ENCODE results near the gene PTPRD.

The PTPRD gene

DNA sequence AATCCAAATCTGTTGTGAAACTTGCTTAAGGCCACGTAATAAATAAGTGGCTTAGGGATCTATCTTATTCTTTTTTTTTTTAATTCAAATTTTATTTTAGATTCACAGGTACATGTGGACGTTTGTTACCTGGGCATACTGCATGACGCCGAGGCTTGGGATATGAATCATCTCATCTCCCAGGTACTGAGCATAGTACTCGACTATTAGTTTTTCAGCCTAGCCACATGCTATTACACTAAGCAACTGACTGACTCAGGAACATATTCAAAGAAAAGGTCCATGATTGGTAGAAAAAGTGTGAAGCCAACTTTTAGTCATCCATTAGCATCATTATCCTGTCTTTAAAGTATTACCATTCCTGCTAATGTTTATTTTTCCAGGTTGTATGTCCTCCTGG lies 1709.7 kb downstream of the PTPRD start:
- no peak for DNase-seq (ENCODE audit: low read depth)

DNA sequence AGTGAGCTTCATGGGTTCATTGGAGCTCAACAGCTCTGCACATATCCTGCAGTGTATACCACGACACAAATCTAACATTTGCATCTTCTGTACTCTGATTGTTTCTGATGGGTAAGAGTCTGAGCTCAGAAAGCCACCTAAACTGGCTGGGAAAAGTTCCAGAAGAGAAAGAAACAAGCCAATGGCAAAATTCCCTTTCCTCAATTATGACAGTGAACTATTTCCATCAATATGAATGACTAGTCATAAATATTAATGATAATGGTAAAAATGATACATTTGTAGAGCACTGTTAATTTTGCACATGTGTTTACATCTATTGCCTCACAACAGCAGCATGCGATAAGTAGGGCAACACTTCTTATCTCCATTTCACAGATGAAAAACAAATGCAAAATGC lies 1711.7 kb downstream of the PTPRD start:
- DNase-seq (ENCODE audit: low read depth), result no peak

DNA sequence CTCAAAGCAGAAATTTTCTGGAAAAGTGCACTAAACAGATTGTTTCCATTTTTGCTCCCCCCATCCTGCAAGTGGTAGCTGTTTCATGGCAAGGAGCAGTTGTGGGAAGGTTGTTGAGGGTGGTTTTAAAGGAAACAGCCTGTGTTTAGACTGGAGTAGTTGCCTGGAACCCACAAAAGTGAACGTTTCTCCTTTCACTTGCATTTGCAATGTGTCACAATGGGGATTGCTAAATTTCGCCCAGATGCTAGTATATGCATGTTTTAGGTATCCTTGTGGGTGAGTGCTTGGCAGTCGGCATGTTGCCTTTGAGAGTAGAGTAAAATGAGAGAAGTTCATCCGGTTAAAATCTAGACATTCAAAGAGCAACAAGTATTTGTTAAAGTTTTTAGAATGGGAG lies 1713.3 kb downstream of the PTPRD start:
- DNase-seq (ENCODE audit: low read depth), result no peak

DNA sequence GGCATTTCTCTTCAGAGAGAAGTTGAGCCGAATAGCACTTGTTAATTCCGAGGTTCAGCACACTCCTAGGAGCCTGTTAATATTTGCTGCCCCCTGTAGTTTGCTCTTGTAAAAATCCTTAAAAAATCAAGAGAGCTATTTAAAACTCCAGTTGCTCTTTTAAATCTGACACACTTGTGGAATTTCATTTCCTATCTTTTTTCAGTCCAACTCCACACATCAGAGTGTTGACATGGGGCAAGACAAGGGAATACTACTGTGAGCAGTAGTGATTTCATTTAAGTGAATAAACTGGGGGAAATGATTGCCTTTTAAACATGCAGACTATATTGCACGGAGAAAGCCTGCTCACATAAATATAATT lies 1717.0 kb downstream of the PTPRD start:
- no peak for DNase-seq (ENCODE audit: low read depth)

DNA sequence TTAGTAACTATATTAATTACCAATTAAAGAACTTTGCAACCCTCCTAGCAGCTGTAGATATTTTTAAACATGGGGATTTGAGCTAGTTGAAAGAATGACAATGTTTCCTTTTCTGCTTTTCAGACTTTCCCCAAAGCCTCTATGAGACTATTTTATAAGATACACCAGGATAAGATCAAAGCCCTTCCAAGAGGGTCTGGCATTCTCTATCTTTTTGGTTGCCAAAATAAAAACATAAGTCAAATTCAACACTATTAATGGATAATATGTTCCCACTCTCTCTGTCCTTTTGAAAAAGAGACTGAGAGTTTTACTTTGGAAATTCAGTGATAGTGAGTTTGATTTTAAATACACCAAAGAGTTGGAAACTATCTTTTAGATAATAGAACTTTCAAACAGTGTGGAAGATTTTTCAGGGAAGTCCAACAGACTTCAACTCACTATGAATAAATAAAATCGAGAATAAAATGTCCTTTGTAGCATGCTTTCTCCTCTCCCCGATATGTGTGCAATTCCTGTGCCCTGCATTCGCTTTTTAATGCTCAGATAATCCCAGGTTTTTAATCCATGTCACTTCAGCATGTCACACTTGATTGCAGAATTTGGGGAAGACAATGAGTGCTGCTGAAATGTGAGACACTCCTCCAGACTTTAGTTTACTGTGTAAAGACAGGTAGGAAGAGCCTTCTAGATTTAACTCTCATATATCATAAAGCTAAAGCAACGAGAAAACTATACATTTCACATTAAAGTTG lies 1717.5 kb downstream of the PTPRD start:
- DNase-seq (ENCODE audit: low read depth), result no peak

DNA sequence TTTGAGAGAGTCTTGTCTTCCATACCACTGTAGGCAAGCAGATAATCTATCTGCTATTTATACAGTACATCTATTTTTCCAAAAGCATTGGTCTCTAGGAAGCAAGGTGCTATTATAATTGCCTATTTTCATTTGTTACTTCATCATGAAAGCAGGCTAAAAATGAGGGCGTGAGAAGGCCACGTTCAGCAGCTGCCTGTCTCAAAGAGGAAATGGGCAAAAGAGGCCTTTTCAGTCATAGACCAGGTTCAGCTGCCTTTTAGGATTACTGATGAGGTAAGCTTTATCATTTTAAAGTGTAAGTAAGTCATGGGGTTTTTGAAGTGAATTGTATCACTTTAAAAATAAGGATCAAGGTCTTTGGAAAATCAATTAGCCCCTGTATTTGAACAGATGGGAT lies 1722.1 kb downstream of the PTPRD start:
- DNase-seq (ENCODE audit: low read depth), result no peak

DNA sequence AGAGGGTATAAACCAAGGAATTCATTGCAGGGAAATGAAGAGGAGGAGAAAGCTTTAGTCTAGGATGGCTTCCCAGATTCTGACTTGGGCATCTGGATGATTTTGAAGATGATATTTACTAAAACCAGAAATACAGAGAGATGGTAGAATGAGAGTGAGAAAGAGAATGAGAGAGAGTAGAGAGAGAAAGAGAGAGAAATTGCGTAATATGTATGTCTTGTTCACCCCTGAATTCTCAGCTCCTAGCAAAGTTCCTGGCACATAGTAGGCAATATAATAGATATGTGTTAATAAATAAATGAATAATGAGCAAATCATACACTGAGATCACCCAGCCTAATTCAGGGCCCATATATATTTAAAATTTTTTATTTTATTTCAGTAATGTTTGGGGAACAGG lies 1723.7 kb downstream of the PTPRD start:
- DNase-seq (ENCODE audit: low read depth), result no peak

DNA sequence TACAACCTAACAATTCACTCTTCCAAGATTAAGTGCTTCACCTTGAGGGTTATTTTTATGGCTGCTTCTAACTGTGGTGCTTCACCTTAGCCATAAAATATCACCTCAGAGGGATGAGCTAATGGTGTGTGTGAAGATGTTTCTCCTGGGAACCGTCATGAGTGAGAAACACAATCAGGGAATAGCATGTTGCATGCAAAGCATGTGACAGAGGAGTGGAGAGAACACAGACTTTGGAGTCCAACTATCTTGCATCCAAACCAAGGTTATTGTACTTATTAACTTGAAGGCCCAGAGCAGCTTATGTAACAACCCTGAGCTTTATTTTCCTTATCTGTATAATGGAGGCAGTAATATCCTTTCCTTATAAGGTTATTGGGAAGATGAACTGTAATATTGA lies 1724.2 kb downstream of the PTPRD start:
- DNase-seq (ENCODE audit: low read depth), result no peak

DNA sequence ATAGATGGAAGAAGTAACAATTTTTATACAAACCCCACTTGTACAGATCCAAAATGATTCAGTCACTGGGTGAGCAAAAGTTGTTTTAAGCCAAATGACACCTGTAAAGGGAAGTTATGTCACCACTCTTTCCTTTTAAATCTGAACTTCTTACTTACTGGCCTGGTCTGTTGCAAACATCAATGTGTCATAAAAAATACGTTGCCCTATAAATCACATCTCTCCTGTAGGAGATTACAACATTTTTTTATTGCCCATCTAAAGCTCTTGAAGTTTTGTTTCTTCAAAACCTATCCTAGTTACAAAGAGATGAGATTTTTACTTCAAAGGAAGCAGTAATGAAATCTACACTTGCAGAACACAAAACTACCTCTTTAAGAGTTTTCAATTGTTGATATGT lies 1725.4 kb downstream of the PTPRD start:
- no peak for DNase-seq (ENCODE audit: low read depth)

DNA sequence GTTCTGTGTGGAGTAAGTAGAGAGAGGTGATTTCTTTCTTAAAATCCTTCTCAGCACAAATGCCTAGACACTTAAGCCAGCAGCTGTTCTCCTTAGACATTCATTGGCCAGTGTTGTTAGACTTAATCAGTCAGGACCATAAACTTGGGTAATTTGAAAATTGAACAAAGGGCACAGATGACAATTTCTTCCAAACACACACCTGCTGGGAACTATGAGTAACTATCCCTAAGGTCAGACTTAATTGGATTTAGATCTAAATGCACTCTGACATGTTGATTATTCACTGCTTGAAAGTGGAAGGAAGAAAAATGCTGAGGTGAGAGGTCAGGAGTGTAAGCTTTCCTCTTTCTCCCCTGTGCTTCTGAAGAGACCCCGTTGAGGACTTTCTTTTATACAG lies 1729.5 kb downstream of the PTPRD start:
- DNase-seq (ENCODE audit: low read depth), result no peak

DNA sequence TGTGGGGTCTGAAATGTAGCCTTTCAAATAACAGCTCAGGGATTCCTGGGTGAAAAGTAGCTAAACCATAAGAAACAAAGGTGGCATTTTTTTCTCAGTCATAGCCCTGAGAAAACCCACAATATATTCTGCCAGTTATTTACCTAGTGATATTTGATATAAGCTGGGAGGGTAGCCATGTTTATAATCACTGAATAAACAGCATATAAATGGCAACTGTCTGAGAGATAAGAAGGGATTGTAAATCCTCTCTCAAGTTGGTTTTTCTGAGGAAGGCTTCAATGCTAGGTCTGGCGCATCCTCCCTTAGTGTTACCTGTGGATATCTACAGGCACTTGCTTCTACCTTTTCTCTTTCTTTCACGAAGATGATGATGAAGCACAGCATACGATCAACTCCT lies 1732.7 kb downstream of the PTPRD start:
- no peak for DNase-seq (ENCODE audit: low read depth)

DNA sequence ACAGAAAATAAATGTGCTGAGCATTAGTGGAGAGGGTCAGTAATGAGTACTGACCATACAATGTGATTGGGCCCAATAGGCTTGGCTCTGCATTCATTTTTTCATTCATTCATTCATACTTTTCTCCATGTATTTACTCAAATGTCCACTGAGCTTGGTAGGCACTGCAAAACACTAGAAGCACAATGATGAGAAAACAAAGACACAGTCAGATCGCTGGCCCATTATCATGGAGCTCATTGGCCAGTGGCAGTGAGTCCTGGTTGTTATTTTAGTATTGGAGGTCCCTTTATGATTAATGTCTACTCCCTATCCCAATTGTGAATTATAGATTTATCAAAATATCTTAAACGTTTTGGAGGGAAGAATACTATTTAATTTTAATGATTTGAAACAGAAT lies 1733.5 kb downstream of the PTPRD start:
- no peak for DNase-seq (ENCODE audit: low read depth)

DNA sequence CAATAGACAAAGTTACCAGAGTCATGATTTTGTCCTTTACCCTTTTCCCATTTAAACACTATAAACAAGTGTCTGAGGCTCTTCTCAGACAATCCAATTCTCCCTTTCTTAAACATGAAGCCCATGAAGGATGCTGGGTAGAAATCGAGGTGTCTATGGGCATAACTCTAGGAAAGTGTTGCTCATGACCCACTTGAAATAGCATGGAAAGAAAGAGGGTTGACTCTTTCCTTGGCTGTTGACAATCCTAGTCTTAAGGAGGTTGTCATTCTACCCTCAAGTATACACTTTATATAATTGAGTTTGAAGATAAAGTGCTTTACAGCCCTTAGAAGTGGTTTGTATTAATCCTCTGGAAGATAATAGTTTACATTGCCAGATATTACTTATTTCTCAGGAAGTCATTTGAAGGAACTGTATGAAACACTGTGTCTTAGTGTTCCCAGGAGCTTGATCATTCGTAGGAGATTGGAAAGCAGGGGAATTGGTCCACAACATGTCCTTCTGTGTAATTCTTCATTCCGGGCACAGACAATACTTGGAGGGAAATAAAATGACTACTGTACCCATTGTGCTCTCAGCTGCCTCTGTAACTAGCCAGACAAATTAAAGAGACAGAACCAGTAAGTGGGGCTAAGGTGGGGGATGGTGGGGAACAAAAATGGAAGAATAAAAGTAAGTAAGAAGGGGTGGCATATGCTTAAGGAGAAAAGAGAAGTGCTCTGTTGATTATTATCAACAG lies 1734.9 kb downstream of the PTPRD start:
- DNase-seq (ENCODE audit: low read depth), result no peak

DNA sequence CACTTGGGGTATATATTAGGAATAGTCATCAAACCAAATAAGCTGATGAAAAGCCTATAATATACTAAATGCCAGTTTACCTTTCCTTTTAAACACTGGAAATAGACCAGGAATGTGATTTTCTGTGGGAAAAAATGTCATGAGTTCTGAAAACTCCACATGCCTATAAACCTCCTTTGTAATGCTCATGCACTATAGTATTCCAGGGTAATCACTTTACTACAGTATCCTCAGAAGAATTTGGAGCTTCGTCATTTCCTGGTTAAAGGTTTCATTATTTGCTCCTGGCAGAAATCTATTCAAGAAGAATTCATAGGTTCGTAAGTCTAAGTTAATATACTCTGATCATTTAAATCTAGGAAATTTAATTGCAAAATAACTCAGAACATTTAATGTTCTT lies 1736.5 kb downstream of the PTPRD start:
- no peak for DNase-seq (ENCODE audit: low read depth)

DNA sequence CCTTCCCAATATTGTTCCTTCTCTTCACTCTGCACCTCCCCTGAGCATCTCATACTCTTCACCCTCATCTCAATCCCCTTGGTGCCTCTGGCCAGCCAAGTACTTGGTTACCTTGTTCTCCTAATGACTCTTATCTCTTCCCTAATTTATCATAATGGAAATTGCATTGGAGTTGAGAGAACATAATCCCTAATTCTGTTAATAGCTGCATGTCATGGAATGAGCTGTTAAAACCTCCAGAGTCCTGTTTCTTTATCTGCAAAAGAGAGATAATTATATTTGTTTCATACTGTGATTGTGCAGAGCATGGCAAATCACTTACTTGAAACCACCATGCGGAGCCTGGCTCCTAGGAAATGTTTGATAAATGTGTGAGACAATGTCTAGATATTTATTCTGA lies 1738.3 kb downstream of the PTPRD start:
- DNase-seq (ENCODE audit: low read depth), result no peak

DNA sequence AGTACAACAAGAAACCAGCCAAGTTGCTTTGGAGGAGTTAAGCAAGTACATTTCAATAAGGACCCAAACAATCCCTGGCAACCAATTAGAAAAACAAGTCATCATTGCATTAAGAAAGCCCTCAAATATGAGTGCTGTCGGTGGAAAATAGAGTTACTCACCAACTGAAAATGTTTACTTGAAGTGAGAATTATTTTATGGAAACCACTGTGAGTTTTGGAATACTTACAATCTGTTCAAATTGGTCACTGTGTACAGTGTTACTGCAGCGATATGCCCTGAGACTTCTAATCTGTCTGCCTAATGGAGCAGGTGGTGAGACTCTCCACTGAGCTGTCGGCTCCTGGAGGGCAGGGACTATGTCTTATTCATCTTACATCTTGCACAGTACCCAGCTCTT lies 1740.0 kb downstream of the PTPRD start:
- DNase-seq (ENCODE audit: low read depth), result no peak

DNA sequence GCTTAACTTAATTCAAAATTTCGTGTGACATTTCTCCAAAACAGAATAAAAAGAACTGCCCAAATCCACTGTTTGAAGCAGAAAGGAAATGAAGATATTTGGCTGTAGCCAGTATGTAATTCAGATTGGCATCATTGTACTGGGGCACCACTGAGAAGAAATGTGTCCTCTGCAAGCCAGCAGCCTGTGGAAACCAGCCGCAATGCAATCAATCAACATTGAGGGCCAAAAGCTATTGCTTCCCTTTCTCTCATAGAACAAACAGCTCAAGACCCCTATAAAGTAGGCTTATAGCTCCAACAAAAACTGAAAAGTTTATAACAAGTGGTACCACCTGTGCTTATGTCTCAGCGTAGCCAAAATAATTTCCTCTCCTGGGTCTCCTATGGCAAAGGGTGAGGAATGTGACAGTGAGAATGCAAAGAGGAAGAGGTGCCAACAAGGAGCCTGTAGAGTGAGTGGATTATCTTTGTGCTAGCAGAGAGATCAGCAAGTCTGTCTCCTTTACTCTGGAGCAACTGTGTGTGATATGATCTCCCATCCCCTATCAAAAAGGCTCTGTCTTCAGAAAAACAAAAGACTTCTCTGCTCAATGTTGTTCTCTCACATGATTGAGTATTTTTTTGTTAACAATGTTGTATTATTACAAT lies 1740.9 kb downstream of the PTPRD start:
- DNase-seq (ENCODE audit: low read depth), result no peak

DNA sequence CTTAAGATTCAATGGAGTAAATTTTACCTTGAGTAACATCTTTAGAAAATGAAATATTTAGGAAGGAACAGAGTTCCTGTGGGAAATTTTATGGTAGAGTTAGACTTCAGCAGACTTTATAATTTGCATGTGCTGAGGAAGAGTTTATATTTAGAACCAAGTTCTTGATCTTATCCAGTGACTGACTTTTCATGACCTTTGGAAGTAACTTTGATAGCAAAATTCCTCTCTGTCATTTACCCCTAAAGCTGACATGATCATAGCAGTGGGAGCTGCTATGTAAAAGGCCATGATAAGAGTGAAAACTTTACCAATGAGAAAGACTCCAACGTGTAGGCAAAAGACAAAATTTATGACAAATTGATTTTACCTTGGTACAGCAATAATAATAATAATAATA lies 1741.4 kb downstream of the PTPRD start:
- DNase-seq (ENCODE audit: low read depth), result no peak

DNA sequence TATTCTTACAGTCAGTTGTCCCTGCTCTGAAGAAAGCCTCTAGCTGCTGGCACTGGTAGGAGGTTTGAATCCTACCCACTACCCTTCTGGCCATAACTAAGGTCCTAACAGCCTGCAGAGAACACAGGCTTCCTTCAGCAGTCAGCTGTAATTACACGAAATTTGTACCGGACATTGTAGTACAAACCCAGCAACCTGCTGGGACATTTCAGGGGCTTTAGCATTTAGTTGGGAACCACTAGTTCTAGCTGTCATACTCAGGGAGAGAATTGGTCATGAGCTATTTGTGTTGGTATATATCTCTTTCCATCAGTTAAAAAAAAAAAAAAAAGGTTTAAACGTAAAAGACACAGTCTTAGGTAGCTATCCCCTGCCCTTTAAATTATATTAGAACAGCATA lies 1743.0 kb downstream of the PTPRD start:
- no peak for DNase-seq (ENCODE audit: low read depth)

DNA sequence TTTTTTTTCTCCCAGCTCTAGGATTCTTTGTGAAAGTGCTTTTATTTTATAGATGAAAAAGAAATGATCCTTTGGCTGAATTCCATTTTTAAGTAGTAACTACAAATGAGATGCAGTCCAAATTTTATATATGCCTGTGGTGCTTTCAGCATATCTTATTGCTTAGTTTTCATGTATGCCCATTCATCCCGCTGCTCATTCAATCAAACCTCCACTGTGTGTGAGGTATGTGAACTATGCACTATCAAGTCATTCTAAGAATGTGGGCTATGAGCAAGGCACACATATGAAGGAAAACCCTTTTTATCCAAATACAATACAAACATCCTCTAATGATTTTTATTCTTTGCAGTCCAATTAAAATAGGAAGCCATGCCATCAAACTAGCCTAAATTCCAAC lies 1744.2 kb downstream of the PTPRD start:
- DNase-seq (ENCODE audit: low read depth), result no peak

DNA sequence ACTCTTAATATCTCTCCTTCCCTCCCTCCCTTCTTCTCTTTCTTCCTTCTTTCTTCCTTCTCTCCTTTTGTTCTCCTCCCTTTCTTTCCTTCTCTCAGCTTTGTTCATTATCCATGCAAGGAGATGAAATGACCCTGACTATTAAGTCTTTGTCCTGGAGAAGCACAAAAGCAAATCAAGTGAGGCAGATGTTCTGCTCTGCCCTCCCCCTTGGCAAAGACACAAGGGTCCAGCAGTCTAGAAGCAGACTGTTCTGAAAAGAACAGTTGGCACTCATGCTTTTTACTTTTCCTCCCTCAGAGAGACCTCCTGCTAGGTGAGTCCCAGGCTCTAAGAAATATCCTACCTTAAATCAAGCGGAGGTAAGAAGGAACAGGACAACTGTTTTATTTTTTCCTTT lies 1745.7 kb downstream of the PTPRD start:
- no peak for DNase-seq (ENCODE audit: low read depth)

DNA sequence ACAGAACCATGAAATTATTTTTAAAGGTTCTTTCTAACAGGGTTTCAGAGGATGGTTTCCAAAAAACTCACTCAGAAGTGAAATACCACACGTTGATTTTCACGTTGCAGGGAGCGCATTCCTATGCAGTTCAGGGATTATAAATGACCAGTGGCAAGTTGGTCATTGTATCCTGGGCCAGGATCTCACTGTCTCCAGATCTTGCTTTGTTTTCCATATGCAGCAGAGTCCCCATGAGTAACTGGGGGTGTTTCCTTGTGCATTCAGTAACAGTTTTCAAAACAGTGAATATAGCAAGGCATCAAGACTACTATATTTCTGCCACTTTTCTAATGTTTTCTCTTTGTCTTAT lies 1748.3 kb downstream of the PTPRD start:
- DNase-seq (ENCODE audit: low read depth), result no peak

DNA sequence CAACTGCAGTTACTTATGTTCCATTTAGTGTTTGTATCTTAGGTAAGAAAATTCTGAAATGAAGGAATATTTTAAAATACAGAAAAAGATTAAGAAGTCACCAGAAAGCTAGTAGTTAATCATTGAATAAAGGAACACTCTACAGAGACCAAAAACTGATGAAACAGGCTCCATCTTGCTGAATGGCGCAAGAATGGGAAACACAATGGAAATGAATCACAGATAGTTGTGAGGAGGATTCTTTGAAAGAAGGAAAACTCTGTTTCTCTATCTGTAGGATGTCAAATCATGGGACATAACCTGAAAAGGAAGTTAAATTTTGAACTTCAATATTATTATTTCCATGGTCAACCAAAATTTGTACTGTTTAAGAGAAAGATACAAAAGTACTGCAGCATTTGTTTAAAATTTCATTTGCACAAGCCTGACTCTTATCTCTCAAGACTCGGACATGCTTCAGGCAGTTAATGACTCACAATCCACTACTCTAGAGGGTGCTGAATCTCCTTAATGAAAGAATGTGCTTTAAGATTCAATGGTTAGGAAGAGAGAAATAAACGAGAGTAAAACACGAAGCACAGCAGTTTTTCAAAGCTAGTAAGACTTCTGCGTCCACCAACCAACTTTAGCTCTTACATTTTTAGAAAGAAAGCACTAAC lies 1748.8 kb downstream of the PTPRD start:
- DNase-seq (ENCODE audit: low read depth), result no peak
